SK-MEL-5 (cell line): ENCODE results near the gene VTI1B. TPM values are rescaled to one million over a fixed set of nuclear protein-coding genes. Genes with fewer than 3 reads are reported as not detected.

ENCODE experiments used
- DNase-seq: peaks from one replicate; pipeline ENCODE4 v3.0.0-alpha.2; 2016; ENCODE audit warnings: low read depth, low spot score
- in situ Hi-C: cut with HindIII; loops from 2 replicates; pipeline ENCODE4 v1.10.0; 2016; ENCODE audit warnings: low sequenced_read_pairs, high pct_unique_total_duplicates, low pct_unique_long_range_greater_than_20kb
- total RNA-seq: library from RNA; depleted of rRNA; stranded (reverse); fragments of >200 nt; shearing (Covaris generic); gene quantifications from 2 replicates; pipeline ENCODE4 v1.2.3, GENCODE V29; 2014

VTI1B gene
- total RNA-seq, 1 experiment from 2014 or later, result 72.1 TPM

GRCh38 chr14:67690011-67690410 lies 15.6 kb upstream of the VTI1B start:
- DNase-seq, result no peak
- in situ Hi-C loops, result no loop called here

- in situ Hi-C loops, result no loop called here
- no peak for DNase-seq
Measured at GRCh38 chr14:67683842-67684241, 9.4 kb upstream of the VTI1B start.

GRCh38 chr14:67680941-67681340 lies 6.5 kb upstream of the VTI1B start:
- DNase-seq, result no peak
- in situ Hi-C loops, result no loop called here

- DNase-seq, result no peak
- in situ Hi-C loops, result no loop called here
Measured at GRCh38 chr14:67680121-67680602, 5.7 kb upstream of the VTI1B start.

GRCh38 chr14:67679006-67679405 lies 4.6 kb upstream of the VTI1B start:
- in situ Hi-C loops, result no loop called here
- no peak for DNase-seq

- in situ Hi-C loops, result no loop called here
Measured at GRCh38 chr14:67675219-67675582, 769 bp upstream of the VTI1B start.

GRCh38 chr14:67674139-67674479 lies 323 bp downstream of the VTI1B start:
- DNase-seq, result peak; percentile 67
- in situ Hi-C loops, result no loop called here

More at GRCh38 chr14:67675219-67675582, 769 bp upstream of the VTI1B start:
- DNase-seq, result no peak

- no peak for DNase-seq
- in situ Hi-C loops, result no loop called here
Measured at GRCh38 chr14:67673451-67673850, 981 bp downstream of the VTI1B start.

- in situ Hi-C loops, result no loop called here
- DNase-seq, result no peak
Measured at GRCh38 chr14:67668559-67668958, 5.9 kb downstream of the VTI1B start.

- peak; percentile 74 for DNase-seq
- in situ Hi-C loops, result no loop called here
Measured at GRCh38 chr14:67666750-67667449, 7.5 kb downstream of the VTI1B start.

GRCh38 chr14:67665868-67666267 lies 8.6 kb downstream of the VTI1B start:
- no peak for DNase-seq
- in situ Hi-C loops, result no loop called here

GRCh38 chr14:67663633-67664032 lies 10.8 kb downstream of the VTI1B start:
- no peak for DNase-seq
- in situ Hi-C loops, result no loop called here

GRCh38 chr14:67653651-67654280 lies 20.7 kb downstream of the VTI1B start:
- in situ Hi-C loops, result no loop called here
- no peak for DNase-seq

- DNase-seq, result no peak
- in situ Hi-C loops, result no loop called here
Measured at GRCh38 chr14:67652189-67652588, 22.2 kb downstream of the VTI1B start.

- DNase-seq, result no peak
- in situ Hi-C loops, result no loop called here
Measured at GRCh38 chr14:67650694-67651093, 23.7 kb downstream of the VTI1B start.

GRCh38 chr14:67650151-67650550 lies 24.3 kb downstream of the VTI1B start:
- no peak for DNase-seq
- in situ Hi-C loops, result no loop called here

- DNase-seq, result no peak
- in situ Hi-C loops, result no loop called here
Measured at GRCh38 chr14:67646131-67646530, 28.3 kb downstream of the VTI1B start.

- in situ Hi-C loops, result no loop called here
- DNase-seq, result no peak
Measured at GRCh38 chr14:67645414-67645813, 29.0 kb downstream of the VTI1B start.

- in situ Hi-C loops, result no loop called here
- DNase-seq, result no peak
Measured at GRCh38 chr14:67644428-67644827, 30.0 kb downstream of the VTI1B start.
